PC-9 (cell line): Measurements from ENCODE around the gene OR9Q1.

Experiments used
- CTCF ChIP-seq: fragments of 200-600 bp; sonication (generic); conservative IDR thresholded peaks from 2 replicates; pipeline ENCODE4 v1.6.1; 2017; ENCODE audit warnings: mixed run types, antibody characterized with exemption, mild to moderate bottlenecking, moderate library complexity
- EZH2 ChIP-seq: fragments of 200-600 bp; sonication (generic); IDR thresholded peaks from 2 replicates; pipeline ENCODE4 v1.8.0; 2017; ENCODE audit warnings: antibody characterized with exemption, low read depth

DNA sequence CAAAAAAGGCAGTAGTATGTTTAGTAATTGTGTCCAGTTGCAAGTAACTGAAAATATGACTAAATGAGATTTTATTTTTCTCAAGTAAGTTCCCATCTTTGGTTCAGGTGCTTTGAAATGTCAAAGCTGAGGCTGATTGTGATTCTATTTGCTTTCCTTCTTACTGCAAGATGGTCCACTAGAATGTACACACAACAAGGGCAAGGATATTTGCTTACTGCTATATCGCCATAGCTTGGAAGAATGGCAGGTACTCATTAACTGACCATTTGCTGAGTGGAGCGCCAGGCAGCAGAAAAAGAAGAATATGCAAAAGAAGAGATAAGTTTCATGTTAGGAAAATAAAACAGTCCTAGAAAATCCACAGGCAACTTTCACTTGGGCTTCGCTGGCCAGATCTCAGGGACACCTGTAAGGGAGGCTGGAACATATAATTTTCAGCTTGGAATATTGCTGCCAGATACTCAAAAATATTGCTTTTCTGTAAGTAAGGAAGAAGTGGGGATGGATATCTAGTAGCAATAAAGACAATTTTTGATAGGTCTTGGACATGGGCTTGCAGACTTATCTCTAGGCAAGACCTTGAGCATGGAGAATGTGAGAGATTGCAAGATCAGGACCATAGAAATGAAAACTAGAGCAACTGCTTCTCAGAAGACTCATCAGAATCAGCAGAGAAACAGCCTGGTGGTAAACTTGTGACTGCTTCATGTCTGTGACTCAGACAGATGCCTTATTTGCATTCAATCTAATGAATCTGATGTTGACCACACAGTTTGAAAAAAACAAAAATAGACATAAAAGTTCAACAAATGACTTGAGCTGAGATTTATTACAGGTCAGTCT is 44.8 kb upstream of the OR9Q1 start:
- TF ChIP-seq CTCF (no peak), EZH2 (no peak)
